ENCODE results near the gene MRLN.

Gene MRLN

DNA sequence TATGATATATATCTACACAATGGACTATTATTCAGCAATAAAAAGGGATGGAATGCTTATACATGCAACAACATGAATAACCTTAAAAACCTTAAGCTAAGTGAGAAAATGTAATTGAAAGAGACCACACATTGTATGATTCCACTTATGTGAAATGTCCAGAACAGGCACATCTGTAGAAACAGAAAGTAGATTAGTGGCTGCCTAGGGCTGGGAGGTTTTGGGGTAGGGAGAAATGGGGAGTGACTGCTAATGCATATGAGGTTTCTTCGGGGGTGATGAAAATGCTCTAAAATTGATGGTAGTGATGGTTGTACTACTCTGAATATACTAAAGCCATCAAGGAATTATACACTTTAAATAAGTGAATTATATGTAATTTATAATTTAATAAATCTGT lies 58.3 kb downstream of the MRLN start:
- H3K4me3 ChIP-seq (ENCODE audit: insufficient read depth, low read length, poor library complexity, severe bottlenecking), result no peak overlapping the region
- no peaks in the 10 kb centered on the region for H3K9me2 ChIP-seq (replicated peaks; ENCODE audit: insufficient read depth, low read length)
- H3F3A ChIP-seq (ENCODE audit: insufficient read depth), result no peaks in the 10 kb centered on the region
- no peaks in the 10 kb centered on the region for H3K79me2 ChIP-seq (ENCODE audit: insufficient read depth, low read length)
- H3K4me2 ChIP-seq (ENCODE audit: low read depth, low read length, poor library complexity, severe bottlenecking), result no peak overlapping the region
- TF ChIP-seq, protein P1, sequence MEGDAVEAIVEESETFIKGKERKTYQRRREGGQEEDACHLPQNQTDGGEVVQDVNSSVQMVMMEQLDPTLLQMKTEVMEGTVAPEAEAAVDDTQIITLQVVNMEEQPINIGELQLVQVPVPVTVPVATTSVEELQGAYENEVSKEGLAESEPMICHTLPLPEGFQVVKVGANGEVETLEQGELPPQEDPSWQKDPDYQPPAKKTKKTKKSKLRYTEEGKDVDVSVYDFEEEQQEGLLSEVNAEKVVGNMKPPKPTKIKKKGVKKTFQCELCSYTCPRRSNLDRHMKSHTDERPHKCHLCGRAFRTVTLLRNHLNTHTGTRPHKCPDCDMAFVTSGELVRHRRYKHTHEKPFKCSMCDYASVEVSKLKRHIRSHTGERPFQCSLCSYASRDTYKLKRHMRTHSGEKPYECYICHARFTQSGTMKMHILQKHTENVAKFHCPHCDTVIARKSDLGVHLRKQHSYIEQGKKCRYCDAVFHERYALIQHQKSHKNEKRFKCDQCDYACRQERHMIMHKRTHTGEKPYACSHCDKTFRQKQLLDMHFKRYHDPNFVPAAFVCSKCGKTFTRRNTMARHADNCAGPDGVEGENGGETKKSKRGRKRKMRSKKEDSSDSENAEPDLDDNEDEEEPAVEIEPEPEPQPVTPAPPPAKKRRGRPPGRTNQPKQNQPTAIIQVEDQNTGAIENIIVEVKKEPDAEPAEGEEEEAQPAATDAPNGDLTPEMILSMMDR (IDR thresholded peaks at IDR 0.05; ENCODE audit: insufficient read depth, low read length, poor library complexity, severe bottlenecking), result no peak
- TF ChIP-seq EZH2phosphoT487 (conservative IDR thresholded peaks at IDR 0.05; ENCODE audit: low read length), result no peak
- H3K27ac ChIP-seq (ENCODE audit: low read depth, low read length), result no peak overlapping the region
- no peak overlapping the region for H2AFZ ChIP-seq (ENCODE audit: low read depth, low read length, severe bottlenecking)
- H3K9ac ChIP-seq (ENCODE audit: low read length), result no peak overlapping the region
- no peaks in the 10 kb centered on the region for H3K27me3 ChIP-seq (ENCODE audit: low read length)
- H4K20me1 ChIP-seq (ENCODE audit: low read depth, low read length), result no peaks in the 10 kb centered on the region
- no peaks in the 10 kb centered on the region for H3K9me3 ChIP-seq (ENCODE audit: insufficient read depth, low read length)
- H3K36me3 ChIP-seq (ENCODE audit: low read length), result no peaks in the 10 kb centered on the region

DNA sequence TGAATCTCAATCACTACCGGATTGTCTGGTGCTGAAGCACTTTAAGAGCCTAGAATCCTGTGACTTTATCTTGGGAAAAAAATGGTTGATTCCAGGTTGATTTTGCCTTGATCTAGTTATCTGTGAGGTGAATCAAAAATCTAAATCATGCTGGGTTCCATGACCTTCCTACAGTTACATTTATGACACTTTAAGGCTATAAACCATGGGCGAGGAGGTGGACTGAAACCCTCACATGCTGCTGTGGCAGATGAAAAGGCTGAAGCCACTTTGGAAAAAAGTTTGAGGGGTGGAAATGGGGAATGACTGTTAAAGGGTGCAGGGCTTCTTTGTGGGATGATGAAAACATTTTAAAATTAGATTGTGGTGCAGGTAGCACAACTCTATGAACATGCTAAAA lies 61.1 kb downstream of the MRLN start:
- Histone ChIP-seq H3K4me2 (ENCODE audit: low read depth, low read length, poor library complexity, severe bottlenecking) (no peak overlapping the region), H4K20me1 (ENCODE audit: low read depth, low read length) (no peaks in the 10 kb centered on the region), H3K36me3 (ENCODE audit: low read length) (no peaks in the 10 kb centered on the region), H3K27ac (ENCODE audit: low read depth, low read length) (no peak overlapping the region), H2AFZ (ENCODE audit: low read depth, low read length, severe bottlenecking) (no peak overlapping the region), H3K9ac (ENCODE audit: low read length) (no peak overlapping the region), H3K9me2 (replicated peaks; ENCODE audit: insufficient read depth, low read length) (no peaks in the 10 kb centered on the region), H3K27me3 (ENCODE audit: low read length) (no peaks in the 10 kb centered on the region), H3K79me2 (ENCODE audit: insufficient read depth, low read length) (no peaks in the 10 kb centered on the region), H3K9me3 (ENCODE audit: insufficient read depth, low read length) (no peaks in the 10 kb centered on the region), H3K4me3 (ENCODE audit: insufficient read depth, low read length, poor library complexity, severe bottlenecking) (no peak overlapping the region), H3F3A (ENCODE audit: insufficient read depth) (no peaks in the 10 kb centered on the region)
- TF ChIP-seq, protein P1 (IDR thresholded peaks at IDR 0.05; ENCODE audit: insufficient read depth, low read length, poor library complexity, severe bottlenecking), result no peak
- TF ChIP-seq EZH2phosphoT487 (conservative IDR thresholded peaks at IDR 0.05; ENCODE audit: low read length), result no peak

DNA sequence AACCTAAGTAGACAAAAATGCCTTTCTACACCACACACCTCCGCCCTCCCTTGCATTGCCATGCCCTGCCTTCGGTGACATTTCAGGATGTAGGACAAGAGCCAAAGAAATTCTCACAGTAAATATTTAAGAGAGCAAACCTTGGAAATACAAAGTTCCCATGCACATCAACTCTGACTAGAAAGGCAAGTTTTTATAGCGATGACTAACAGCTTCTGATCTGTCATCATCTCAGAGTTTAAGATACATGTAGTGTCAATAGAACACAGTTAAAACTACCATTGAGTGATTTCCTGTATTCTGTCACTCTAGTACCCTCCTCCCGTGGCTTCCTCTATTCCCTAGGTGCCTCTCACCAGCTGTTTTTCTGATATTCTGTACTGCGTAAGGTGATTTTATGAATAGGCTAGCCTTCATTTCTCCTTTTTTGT lies 64.3 kb downstream of the MRLN start:
- no peaks in the 10 kb centered on the region for H3F3A ChIP-seq (ENCODE audit: insufficient read depth)
- H3K4me3 ChIP-seq (ENCODE audit: insufficient read depth, low read length, poor library complexity, severe bottlenecking), result no peak overlapping the region
- no peaks in the 10 kb centered on the region for H3K79me2 ChIP-seq (ENCODE audit: insufficient read depth, low read length)
- no peak overlapping the region for H3K4me2 ChIP-seq (ENCODE audit: low read depth, low read length, poor library complexity, severe bottlenecking)
- no peaks in the 10 kb centered on the region for H3K36me3 ChIP-seq (ENCODE audit: low read length)
- no peaks in the 10 kb centered on the region for H3K27me3 ChIP-seq (ENCODE audit: low read length)
- no peak overlapping the region for H2AFZ ChIP-seq (ENCODE audit: low read depth, low read length, severe bottlenecking)
- no peaks in the 10 kb centered on the region for H3K9me3 ChIP-seq (ENCODE audit: insufficient read depth, low read length)
- H3K9ac ChIP-seq (ENCODE audit: low read length), result no peak overlapping the region
- TF ChIP-seq, protein P1 (IDR thresholded peaks at IDR 0.05; ENCODE audit: insufficient read depth, low read length, poor library complexity, severe bottlenecking), result no peak
- TF ChIP-seq EZH2phosphoT487 (conservative IDR thresholded peaks at IDR 0.05; ENCODE audit: low read length), result no peak
- no peaks in the 10 kb centered on the region for H4K20me1 ChIP-seq (ENCODE audit: low read depth, low read length)
- H3K27ac ChIP-seq (ENCODE audit: low read depth, low read length), result no peak overlapping the region
- no peaks in the 10 kb centered on the region for H3K9me2 ChIP-seq (replicated peaks; ENCODE audit: insufficient read depth, low read length)
